Left ventricle myocardium inferior (tissue), 1 donor: ENCODE data around the gene IGF2R. TPM values are rescaled to one million over a fixed set of nuclear protein-coding genes. Genes with fewer than 3 reads are reported as not detected.

Experiments used
- DNase-seq: peaks from one replicate; pipeline ENCODE4 v3.0.0-alpha.2; 2020
- H3K27ac ChIP-seq: fragments of 200-600 bp; replicated peaks from 2 replicates; pipeline ENCODE4 v1.8.0; 2021
- H3K27me3 ChIP-seq: fragments of 200-600 bp; 2 replicates; pipeline ENCODE4 v1.8.0; 2021; ENCODE audit warnings: low read depth
- H3K36me3 ChIP-seq: fragments of 200-600 bp; 2 replicates; pipeline ENCODE4 v1.8.0; 2021
- H3K4me1 ChIP-seq: fragments of 200-600 bp; 2 replicates; pipeline ENCODE4 v1.8.0; 2021
- H3K4me3 ChIP-seq: fragments of 200-600 bp; 2 replicates; pipeline ENCODE4 v1.8.0; 2021; ENCODE audit warnings: mild to moderate bottlenecking, moderate library complexity
- H3K9me3 ChIP-seq: fragments of 200-600 bp; replicated peaks from 2 replicates; pipeline ENCODE4 v1.8.0; 2021
- intact Hi-C: fragments of 100-400 bp; cut with micrococcal nuclease; formaldehyde crosslinking; loops from one replicate; pipeline ENCODE4 v1.11.0; 2022
- total RNA-seq: library from RNA; stranded (reverse); fragmentation: NEBNext Ultra II Directional; extraction: Animal tissue kit (Norgen Biotek cat#: 25700); gene quantifications from one replicate; pipeline ENCODE4 v1.2.1, GENCODE V29; 2021
- TF ChIP-seq, protein P1 (sequence below): fragments of 200-600 bp; IDR thresholded peaks from 2 replicates; pipeline ENCODE4 v1.8.0; 2021; ENCODE audit warnings: antibody characterized with exemption, mild to moderate bottlenecking, borderline replicate concordance
- donor health status: DM: no; HTN: yes; CAD: no; lungs with severe emphysema.

IGF2R gene
- total RNA-seq, 1 donor from 2014 or later: 66.8 TPM

DNA sequence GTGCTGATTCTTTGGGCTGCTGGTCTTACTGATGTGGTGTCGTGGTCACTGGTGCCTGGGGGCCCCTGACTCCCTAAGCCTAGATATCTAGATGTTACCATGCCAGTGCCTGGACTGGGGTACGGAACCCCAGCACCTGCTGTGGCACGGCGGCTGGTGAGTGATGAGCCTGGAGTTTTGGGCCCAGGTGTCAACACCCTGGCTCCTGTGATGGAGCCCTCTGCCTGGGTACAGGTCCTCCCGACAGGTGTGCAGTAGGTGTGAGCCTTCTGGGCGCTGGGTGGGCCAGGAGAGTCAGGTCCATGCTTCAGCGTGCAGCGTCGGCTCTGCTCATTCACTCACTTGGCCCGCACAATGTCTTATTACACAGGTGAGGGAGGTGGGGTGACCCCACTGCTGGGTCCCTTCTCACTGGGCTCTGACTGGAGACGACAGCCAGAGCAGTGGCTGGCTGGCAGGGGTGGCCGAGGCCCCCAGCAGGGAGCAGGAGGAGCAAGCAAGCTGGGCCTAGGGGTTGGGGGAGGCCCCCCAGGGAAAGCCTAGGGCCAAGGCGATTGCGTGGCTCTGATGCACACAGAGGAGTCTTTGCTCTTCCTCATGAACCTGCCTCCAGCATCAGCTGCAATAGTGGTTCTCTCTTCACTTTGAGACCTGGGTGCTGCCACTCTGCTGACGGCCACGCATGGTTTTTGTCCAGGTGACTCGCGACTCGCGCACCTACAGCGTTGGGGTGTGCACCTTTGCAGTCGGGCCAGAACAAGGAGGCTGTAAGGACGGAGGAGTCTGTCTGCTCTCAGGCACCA, 110.2 kb downstream of the IGF2R start:
- no peak overlapping the region for H3K4me3 ChIP-seq
- intact Hi-C loops: no loop called here
- H3K4me1 ChIP-seq: no peaks in the 10 kb centered on the region
- TF ChIP-seq, protein P1, sequence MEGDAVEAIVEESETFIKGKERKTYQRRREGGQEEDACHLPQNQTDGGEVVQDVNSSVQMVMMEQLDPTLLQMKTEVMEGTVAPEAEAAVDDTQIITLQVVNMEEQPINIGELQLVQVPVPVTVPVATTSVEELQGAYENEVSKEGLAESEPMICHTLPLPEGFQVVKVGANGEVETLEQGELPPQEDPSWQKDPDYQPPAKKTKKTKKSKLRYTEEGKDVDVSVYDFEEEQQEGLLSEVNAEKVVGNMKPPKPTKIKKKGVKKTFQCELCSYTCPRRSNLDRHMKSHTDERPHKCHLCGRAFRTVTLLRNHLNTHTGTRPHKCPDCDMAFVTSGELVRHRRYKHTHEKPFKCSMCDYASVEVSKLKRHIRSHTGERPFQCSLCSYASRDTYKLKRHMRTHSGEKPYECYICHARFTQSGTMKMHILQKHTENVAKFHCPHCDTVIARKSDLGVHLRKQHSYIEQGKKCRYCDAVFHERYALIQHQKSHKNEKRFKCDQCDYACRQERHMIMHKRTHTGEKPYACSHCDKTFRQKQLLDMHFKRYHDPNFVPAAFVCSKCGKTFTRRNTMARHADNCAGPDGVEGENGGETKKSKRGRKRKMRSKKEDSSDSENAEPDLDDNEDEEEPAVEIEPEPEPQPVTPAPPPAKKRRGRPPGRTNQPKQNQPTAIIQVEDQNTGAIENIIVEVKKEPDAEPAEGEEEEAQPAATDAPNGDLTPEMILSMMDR: no peak
- no peak overlapping the region for H3K27ac ChIP-seq
- DNase-seq: no peak
- no peaks in the 10 kb centered on the region for H3K27me3 ChIP-seq
- H3K36me3 ChIP-seq: peaks cover 100% of the 10 kb centered on the region
- H3K9me3 ChIP-seq: no peaks in the 10 kb centered on the region

DNA sequence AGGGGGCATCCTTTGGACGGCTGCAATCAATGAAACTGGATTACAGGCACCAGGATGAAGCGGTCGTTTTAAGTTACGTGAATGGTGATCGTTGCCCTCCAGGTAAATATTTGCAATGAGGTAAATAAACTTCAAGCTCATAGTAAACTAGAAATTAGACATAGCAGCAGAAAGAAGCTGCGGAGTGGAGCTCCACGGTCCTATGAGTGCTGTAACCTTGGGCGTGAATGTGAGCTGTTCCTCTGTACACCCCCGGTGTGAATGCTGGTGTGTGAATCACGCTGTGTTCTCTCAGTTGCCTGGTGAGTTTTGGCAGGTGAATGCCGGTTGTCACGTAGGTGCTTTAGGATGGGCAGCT, 110.8 kb downstream of the IGF2R start:
- Histone ChIP-seq H3K27me3 (no peaks in the 10 kb centered on the region), H3K4me3 (no peak overlapping the region), H3K9me3 (no peaks in the 10 kb centered on the region), H3K36me3 (peaks cover 100% of the 10 kb centered on the region), H3K27ac (no peak overlapping the region), H3K4me1 (no peaks in the 10 kb centered on the region)
- intact Hi-C loops: no loop called here
- DNase-seq: no peak
- TF ChIP-seq, protein P1: no peak

DNA sequence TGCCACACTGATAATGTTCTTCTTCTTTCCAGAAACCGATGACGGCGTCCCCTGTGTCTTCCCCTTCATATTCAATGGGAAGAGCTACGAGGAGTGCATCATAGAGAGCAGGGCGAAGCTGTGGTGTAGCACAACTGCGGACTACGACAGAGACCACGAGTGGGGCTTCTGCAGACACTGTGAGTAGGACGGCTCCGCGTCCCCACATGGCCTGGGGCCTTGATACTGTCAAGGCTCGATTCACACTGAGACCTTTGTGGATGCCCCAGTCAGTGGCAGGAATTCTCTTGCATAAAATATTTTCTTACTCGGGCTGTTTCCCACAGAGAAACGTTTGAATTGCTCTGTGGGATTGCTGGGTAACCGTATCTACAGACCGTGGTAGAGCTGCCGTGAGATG, 111.2 kb downstream of the IGF2R start:
- no peak for DNase-seq
- intact Hi-C loops: no loop called here
- H3K27me3 ChIP-seq: no peaks in the 10 kb centered on the region
- H3K27ac ChIP-seq: no peak overlapping the region
- no peaks in the 10 kb centered on the region for H3K9me3 ChIP-seq
- no peak overlapping the region for H3K4me3 ChIP-seq
- TF ChIP-seq, protein P1: no peak
- H3K4me1 ChIP-seq: no peaks in the 10 kb centered on the region
- H3K36me3 ChIP-seq: peaks cover 100% of the 10 kb centered on the region

DNA sequence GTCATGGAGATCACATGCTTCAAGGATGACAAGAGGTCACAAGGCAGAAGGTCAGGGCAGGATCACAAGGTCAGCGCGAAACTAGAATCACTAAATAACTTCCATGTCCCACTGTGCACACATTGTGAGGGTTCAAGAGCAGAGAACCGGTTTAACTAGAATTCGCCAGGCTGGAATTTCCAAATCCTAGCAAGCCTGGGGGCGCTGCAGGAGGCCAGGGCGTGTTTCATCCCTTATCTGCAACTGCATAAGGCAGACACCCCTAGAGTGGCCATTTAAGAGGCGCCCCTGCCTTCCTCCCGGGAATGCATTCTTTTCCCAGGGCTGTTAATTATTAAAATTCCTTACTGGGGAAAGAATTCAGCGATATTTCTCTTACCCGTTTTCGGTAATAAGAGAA, 112.5 kb downstream of the IGF2R start:
- TF ChIP-seq, protein P1: no peak
- Histone ChIP-seq H3K27me3 (no peaks in the 10 kb centered on the region), H3K4me3 (no peak overlapping the region), H3K9me3 (no peaks in the 10 kb centered on the region), H3K36me3 (peaks cover 100% of the 10 kb centered on the region), H3K27ac (no peak overlapping the region), H3K4me1 (no peaks in the 10 kb centered on the region)
- intact Hi-C loops: no loop called here
- no peak for DNase-seq

DNA sequence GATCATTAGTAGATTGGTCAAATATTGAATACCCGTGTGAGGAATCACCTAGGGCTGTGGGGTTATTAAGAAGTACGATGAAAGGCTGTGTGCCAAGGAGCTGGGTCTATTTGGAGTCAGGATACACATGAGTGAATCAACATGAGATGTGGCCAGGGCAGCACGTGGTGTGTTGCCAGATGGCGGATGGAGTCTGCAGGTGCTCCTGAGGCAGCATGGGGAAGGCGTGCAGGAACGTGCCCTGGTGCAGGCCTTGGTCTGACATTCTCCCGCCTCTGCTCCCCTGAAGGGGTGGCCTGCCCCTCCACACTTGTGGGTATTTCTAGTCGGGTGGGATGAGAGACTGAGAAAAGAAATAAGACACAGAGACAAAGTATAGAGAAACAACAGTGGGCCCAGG, 113.7 kb downstream of the IGF2R start:
- DNase-seq: no peak
- Histone ChIP-seq H3K9me3 (no peaks in the 10 kb centered on the region), H3K4me1 (no peaks in the 10 kb centered on the region), H3K27me3 (no peaks in the 10 kb centered on the region), H3K27ac (no peak overlapping the region), H3K4me3 (no peak overlapping the region), H3K36me3 (peaks cover 100% of the 10 kb centered on the region)
- TF ChIP-seq, protein P1: no peak
- intact Hi-C loops: no loop called here
